ENCODE results near the gene C1orf141. TPM values are rescaled to one million over a fixed set of nuclear protein-coding genes. Genes with fewer than 3 reads are reported as not detected.
A peak's percentile ranks its signal among the peaks of the same experiment; 100 is the strongest.

Gene C1orf141
- total and polyA plus RNA-seq, 9 of the 15 experiments (the other 6 are each of a cell fraction or from before 2014, with no cell fraction given): not detected

GRCh38 chr1:67149179-67149770, 14.5 kb upstream of the C1orf141 start:
- Histone ChIP-seq H2AFZ (ENCODE audit: low read depth, low read length) (peak overlapping the region; percentile 90), H3K27ac (ENCODE audit: extremely low read depth, low read depth, low read length) (peak overlapping the region; percentile 7; the same call in 1 of the 3 replicates), H3K4me3 (no peak overlapping the region), H3K9me1 (ENCODE audit: control insufficient read depth, insufficient read depth, low read length) (no peaks in the 10 kb centered on the region), H3K4me2 (ENCODE audit: insufficient read depth, low read length) (peak overlapping the region; percentile 50; the same call in 1 of the 2 replicates), H3K4me1 (replicated peaks in 1 of 2; ENCODE audit: control insufficient read depth in 2 of 2, insufficient read depth in 2 of 2, low read length in 2 of 2) (peaks cover 3 to 6% of the 10 kb centered on the region in 2 experiments; a peak in 2 of 5 replicates), H3K36me3 (ENCODE audit: control insufficient read depth, insufficient read depth, low read length) (no peaks in the 10 kb centered on the region), H3K79me2 (ENCODE audit: control insufficient read depth, insufficient read depth, low read length) (no peaks in the 10 kb centered on the region), H3K9me3 (replicated peaks; ENCODE audit: control insufficient read depth, insufficient read depth, low read depth, low read length) (no peaks in the 10 kb centered on the region), H3K27me3 (ENCODE audit: control insufficient read depth in 2 of 2, insufficient read depth in 2 of 2, low read length in 2 of 2) (no peaks in the 10 kb centered on the region), H3K9ac (ENCODE audit: insufficient read depth in 1 of 2, low read depth in 2 of 2, low read length in 2 of 2) (no peak overlapping the region; a peak in 1 of 4 replicates), H4K20me1 (replicated peaks; ENCODE audit: control insufficient read depth, insufficient read depth, low read length) (no peaks in the 10 kb centered on the region)
- 10% methylated on average over 9 of the region's 9 CpGs for WGBS (ENCODE audit: insufficient coverage, low coverage, missing lambda C conversion rate)
- in situ Hi-C loops (cut with MboI) (loop anchor here (5.0 to 10.0 kb wide), 3 partner anchors 147 to 387 kb away; no protein-coding TSS in a partner anchor), intact Hi-C loops (cut with micrococcal nuclease) (loop anchor here (1.0 to 5.0 kb wide), 5 partner anchors 63 to 384 kb away; no protein-coding TSS in a partner anchor)
- DNase-seq (ENCODE audit: extremely low read depth in 1 of 4, low spot score in 3 of 4) (peak; percentile 62 to 90 (median 72)), FAIRE-seq (peak; percentile 87), ATAC-seq (peak; percentile 98)
- CTCF ChIA-PET (ENCODE audit: low intra/inter-chr PET ratio): interaction anchor here (0.6 to 2.5 kb wide), 5 partner anchors 14 to 384 kb away, joined by 3 to 34 read pairs (median 3); no protein-coding TSS in a partner anchor
- no TSS peak for BruUV-seq (replicated peaks)
- POLR2A ChIA-PET: interaction anchor here (0.6 to 1.1 kb wide), 7 partner anchors 9 to 391 kb away, joined by 3 to 6 read pairs (median 3); no protein-coding TSS in a partner anchor
- no peak for TF ChIP-seq MCM3 (IDR thresholded peaks at IDR 0.05)
- no peak for TF ChIP-seq CBFA2T2 (conservative IDR thresholded peaks at IDR 0.05)
- TF ChIP-seq ZBTB11 (CRISPR knock-in tag; IDR thresholded peaks at IDR 0.05): no peak
- TF ChIP-seq, protein P1, sequence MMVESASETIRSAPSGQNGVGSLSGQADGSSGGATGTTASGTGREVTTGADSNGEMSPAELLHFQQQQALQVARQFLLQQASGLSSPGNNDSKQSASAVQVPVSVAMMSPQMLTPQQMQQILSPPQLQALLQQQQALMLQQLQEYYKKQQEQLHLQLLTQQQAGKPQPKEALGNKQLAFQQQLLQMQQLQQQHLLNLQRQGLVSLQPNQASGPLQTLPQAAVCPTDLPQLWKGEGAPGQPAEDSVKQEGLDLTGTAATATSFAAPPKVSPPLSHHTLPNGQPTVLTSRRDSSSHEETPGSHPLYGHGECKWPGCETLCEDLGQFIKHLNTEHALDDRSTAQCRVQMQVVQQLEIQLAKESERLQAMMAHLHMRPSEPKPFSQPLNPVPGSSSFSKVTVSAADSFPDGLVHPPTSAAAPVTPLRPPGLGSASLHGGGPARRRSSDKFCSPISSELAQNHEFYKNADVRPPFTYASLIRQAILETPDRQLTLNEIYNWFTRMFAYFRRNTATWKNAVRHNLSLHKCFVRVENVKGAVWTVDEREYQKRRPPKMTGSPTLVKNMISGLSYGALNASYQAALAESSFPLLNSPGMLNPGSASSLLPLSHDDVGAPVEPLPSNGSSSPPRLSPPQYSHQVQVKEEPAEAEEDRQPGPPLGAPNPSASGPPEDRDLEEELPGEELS (CRISPR knock-in tag; IDR thresholded peaks at IDR 0.05; ENCODE audit: borderline replicate concordance): no peak
- TF ChIP-seq ZNF584 (CRISPR knock-in tag; IDR thresholded peaks at IDR 0.05; ENCODE audit: low read depth): no peak
- TF ChIP-seq SRSF9 (IDR thresholded peaks at IDR 0.05; ENCODE audit: borderline replicate concordance, low read depth, low read length): no peak
- TF ChIP-seq CTCFL (IDR thresholded peaks at IDR 0.05; ENCODE audit: borderline replicate concordance, insufficient read depth, low read depth, low read length, poor library complexity, severe bottlenecking): peak; percentile 60
- TF ChIP-seq LARP7 (IDR thresholded peaks at IDR 0.05): no peak
- TF ChIP-seq, protein P2, sequence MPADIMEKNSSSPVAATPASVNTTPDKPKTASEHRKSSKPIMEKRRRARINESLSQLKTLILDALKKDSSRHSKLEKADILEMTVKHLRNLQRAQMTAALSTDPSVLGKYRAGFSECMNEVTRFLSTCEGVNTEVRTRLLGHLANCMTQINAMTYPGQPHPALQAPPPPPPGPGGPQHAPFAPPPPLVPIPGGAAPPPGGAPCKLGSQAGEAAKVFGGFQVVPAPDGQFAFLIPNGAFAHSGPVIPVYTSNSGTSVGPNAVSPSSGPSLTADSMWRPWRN (IDR thresholded peaks at IDR 0.05; ENCODE audit: low read depth): no peak
